ENCODE measurements around the gene RBM27. TPM values are rescaled to one million over a fixed set of nuclear protein-coding genes. Genes with fewer than 3 reads are reported as not detected.
"Not testable (repeated sequence)": the region's sequence is repeated elsewhere in the genome, so short reads cannot be mapped to it uniquely, and the experiment has no call there.

RBM27 gene
- total RNA-seq, 1 experiment from 2014 or later: 20.5 TPM

GRCh38 chr5:146208916-146209522, 5.6 kb downstream of the RBM27 start:
- no peak for DNase-seq (ENCODE audit: low read depth)

GRCh38 chr5:146209714-146210113, 6.3 kb downstream of the RBM27 start:
- no peak for DNase-seq (ENCODE audit: low read depth)

- DNase-seq (ENCODE audit: low read depth): not testable (repeated sequence)
Observed at GRCh38 chr5:146210810-146211209, 7.4 kb downstream of the RBM27 start.

GRCh38 chr5:146213210-146213826, 9.9 kb downstream of the RBM27 start:
- DNase-seq (ENCODE audit: low read depth): peak; percentile 3

- not testable (repeated sequence) for DNase-seq (ENCODE audit: low read depth)
Observed at GRCh38 chr5:146214881-146215280, 11.5 kb downstream of the RBM27 start.

GRCh38 chr5:146218168-146218567, 14.8 kb downstream of the RBM27 start:
- no peak for DNase-seq (ENCODE audit: low read depth)

GRCh38 chr5:146219243-146219642, 15.8 kb downstream of the RBM27 start:
- no peak for DNase-seq (ENCODE audit: low read depth)

- no peak for DNase-seq (ENCODE audit: low read depth)
Observed at GRCh38 chr5:146221234-146221633, 17.8 kb downstream of the RBM27 start.

GRCh38 chr5:146222005-146222404, 18.6 kb downstream of the RBM27 start:
- no peak for DNase-seq (ENCODE audit: low read depth)

GRCh38 chr5:146223179-146223578, 19.8 kb downstream of the RBM27 start:
- no peak for DNase-seq (ENCODE audit: low read depth)

GRCh38 chr5:146229222-146229621, 25.8 kb downstream of the RBM27 start:
- DNase-seq (ENCODE audit: low read depth): no peak

GRCh38 chr5:146232223-146232622, 28.8 kb downstream of the RBM27 start:
- no peak for DNase-seq (ENCODE audit: low read depth)

GRCh38 chr5:146233441-146233840, 30.0 kb downstream of the RBM27 start:
- DNase-seq (ENCODE audit: low read depth): no peak

- no peak for DNase-seq (ENCODE audit: low read depth)
Observed at GRCh38 chr5:146238973-146239372, 35.6 kb downstream of the RBM27 start.

- DNase-seq (ENCODE audit: low read depth): peak; percentile 42
Observed at GRCh38 chr5:146240951-146241350, 37.5 kb downstream of the RBM27 start.

GRCh38 chr5:146243247-146243646, 39.8 kb downstream of the RBM27 start:
- no peak for DNase-seq (ENCODE audit: low read depth)

GRCh38 chr5:146248561-146248960, 45.2 kb downstream of the RBM27 start:
- DNase-seq (ENCODE audit: low read depth): no peak

GRCh38 chr5:146249801-146250200, 46.4 kb downstream of the RBM27 start:
- no peak for DNase-seq (ENCODE audit: low read depth)

Other genes starting within 250 kb of the RBM27 start
- gene PLAC8L1, start 98.0 kb upstream of the RBM27 start, total RNA-seq (2014; rRNA removed): not detected in 2 replicates
- 76.7 and 90.0 TPM in 2 replicates for gene LARS1, start 21.0 kb upstream of the RBM27 start, total RNA-seq (2014; rRNA removed)
- gene POU4F3, start 135.2 kb downstream of the RBM27 start, total RNA-seq (2014; rRNA removed): 0.06 TPM in 1 of 2 replicates, not detected in the other
- gene TCERG1, start 243.7 kb downstream of the RBM27 start, total RNA-seq (2014; rRNA removed): 50.0 and 50.3 TPM in 2 replicates